ENCODE measurements around the gene SEZ6.
A peak's percentile ranks its signal among the peaks of the same experiment; 100 is the strongest.

The SEZ6 gene, protein sequence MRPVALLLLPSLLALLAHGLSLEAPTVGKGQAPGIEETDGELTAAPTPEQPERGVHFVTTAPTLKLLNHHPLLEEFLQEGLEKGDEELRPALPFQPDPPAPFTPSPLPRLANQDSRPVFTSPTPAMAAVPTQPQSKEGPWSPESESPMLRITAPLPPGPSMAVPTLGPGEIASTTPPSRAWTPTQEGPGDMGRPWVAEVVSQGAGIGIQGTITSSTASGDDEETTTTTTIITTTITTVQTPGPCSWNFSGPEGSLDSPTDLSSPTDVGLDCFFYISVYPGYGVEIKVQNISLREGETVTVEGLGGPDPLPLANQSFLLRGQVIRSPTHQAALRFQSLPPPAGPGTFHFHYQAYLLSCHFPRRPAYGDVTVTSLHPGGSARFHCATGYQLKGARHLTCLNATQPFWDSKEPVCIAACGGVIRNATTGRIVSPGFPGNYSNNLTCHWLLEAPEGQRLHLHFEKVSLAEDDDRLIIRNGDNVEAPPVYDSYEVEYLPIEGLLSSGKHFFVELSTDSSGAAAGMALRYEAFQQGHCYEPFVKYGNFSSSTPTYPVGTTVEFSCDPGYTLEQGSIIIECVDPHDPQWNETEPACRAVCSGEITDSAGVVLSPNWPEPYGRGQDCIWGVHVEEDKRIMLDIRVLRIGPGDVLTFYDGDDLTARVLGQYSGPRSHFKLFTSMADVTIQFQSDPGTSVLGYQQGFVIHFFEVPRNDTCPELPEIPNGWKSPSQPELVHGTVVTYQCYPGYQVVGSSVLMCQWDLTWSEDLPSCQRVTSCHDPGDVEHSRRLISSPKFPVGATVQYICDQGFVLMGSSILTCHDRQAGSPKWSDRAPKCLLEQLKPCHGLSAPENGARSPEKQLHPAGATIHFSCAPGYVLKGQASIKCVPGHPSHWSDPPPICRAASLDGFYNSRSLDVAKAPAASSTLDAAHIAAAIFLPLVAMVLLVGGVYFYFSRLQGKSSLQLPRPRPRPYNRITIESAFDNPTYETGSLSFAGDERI

DNA sequence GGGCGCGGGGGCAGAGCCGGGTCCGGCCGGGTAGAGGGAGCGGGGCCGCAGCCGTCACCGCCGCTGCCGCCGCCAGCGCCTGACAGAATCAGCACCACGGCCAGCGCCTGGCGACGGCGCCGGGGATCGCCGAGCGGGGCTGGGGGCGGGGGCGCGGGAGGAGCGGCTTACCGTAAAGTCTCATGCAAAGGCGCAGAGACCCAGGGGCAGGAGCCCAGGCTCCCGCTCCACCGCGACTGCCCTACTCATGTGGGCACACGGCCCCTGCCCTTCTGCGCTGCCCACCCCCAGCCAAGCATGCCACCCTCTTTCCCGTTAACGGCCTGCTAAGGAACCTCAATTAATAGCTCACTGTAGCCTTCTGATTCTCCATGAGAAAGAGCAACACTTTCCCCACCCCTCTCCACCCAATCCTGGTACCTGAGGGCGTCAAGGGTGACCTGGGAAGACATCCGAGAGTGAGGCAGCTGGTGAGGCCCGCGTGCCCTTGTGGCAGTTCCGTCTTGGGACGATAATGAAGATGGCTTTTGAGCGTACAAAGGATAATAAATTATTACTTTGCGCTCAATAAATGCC, at the start of gene SEZ6:
SEZ6 (minus strand) TSS at position 98 of the 576 bp plus-strand sequence. CDS start 164 bp downstream, outside the sequence.
- DNase-seq, result peak; percentile 43 to 75

GRCh38 chr17:29054835-29055234, 49.0 kb upstream of the SEZ6 start:
- no peak for DNase-seq

- peak in 1 of 2 experiments; percentile 3 for DNase-seq
Observed at GRCh38 chr17:29051731-29052130, 45.9 kb upstream of the SEZ6 start.

GRCh38 chr17:29051194-29051593, 45.4 kb upstream of the SEZ6 start:
- no peak for DNase-seq

DNA sequence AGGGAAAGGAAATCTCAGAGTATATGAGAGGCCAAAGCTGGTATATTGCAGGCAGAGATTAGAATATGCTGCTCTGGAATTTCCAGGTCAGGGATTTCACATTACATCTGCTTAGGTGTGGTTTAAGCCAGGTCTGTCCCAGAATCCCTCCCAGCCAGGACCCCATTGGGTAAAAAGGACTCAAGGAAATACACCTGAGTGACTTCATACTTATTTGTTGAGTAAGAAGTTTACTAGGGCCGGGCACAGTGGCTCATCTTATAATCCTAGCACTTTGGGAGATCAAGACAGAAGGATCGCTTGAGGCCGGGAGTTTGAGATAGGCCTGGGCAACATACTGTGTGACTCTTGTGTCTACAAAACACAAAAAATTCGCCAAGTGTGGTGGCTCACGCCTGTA, 44.3 kb upstream of the SEZ6 start:
- DNase-seq, result no peak

DNA sequence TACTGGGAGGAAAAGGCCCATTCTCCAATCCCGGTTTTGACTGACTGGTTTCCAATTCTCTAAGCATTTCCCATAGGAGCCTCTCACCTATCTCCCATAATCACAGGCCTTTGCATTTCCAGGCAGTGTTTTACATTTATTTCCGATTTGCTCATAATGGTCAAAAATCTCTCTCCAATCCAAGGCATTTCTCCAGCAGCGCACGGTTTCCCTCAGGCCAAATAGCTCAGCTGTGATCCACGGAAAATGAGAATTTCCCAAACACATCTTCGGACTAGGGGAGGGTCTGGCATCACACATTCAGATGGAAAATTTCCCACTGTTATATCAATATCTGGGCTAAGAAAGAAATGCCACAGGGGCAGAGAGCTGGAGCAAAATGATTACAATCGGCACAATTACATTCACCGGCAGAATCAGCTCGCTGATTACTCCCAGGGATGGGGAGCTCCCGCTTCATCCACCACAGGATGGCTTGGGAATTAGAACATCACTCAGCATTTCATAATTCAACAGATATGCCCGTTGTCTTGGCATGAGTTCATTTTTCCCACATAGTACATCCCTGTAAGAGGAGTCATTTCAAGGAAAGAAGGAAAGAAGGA, 43.8 kb upstream of the SEZ6 start:
- DNase-seq, result no peak

- DNase-seq, result no peak
Observed at GRCh38 chr17:29048440-29049368, 42.9 kb upstream of the SEZ6 start.

DNA sequence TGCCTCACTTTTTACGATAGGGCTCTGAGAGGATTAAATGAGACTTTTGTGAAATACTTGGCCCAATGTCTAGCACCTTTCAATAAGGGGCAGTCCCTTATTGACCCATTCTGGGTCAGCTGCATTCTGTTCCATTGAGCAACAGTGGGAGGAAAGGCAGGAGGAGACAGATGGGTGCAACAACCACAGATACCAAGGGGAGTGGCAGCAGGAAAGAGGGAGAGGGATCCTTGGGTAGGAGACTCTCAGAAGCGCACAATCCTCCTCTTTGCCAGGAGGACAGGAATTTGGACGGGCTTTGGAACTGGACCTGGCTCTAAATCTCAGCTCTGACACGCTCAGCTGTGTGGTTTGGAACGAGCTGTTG, 40.6 kb upstream of the SEZ6 start:
- DNase-seq, result no peak

DNA sequence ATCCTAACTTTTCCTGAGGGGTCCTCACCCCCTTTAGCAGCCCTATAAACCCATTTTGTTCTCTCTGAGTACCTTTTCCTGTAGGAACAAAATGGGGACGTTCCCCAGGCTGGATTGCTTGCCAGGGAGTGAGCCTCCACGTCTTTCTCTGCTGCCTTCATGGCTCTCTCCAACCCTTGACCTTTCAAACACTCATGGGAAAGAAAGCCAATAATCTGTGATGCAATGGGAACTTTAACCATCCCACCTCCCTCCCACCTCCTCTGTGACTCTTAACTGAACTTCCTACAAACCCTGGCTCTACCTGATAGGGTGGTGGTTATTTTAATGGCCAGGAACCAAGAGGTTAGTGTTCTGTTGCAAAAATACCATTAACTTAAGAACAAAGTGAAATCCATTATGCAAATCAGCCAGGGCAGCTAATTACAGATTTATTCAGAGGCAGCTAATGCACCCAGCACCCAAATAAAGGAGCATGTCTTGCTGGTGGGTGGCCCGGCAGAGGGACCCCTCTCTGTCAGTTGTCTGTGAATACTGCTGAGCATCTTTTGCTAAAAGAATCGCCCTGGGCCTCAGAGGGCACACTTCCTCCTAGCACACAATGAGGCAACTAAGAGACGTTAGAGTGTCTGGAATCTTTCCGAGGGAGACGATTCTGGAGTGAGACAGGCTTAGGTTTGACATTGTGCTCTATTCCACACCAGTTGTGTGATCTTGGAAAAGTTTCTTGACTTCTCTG, 40.1 kb upstream of the SEZ6 start:
- DNase-seq, result no peak

DNA sequence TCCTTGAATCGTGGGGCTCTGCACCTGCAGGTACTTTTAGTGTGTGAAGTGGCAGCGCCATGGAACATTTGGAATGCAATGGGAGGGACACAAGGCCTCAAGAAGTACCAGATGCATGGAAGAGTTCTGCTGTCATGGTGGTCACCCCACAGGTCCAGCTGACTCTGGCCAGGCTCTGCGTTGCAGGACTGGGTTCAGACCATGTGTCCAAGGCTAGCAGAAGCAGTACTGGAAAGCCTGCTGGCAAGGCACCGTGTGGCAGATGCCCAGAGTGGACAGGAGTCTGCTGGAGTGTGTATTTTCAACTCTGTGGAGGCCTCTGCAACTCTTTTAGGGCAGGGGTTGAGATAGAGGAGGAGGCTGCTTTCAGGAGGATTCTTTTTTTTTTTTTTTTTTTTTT, 39.2 kb upstream of the SEZ6 start:
- no peak for DNase-seq

GRCh38 chr17:29043539-29044145, 37.8 kb upstream of the SEZ6 start:
- no peak for DNase-seq

DNA sequence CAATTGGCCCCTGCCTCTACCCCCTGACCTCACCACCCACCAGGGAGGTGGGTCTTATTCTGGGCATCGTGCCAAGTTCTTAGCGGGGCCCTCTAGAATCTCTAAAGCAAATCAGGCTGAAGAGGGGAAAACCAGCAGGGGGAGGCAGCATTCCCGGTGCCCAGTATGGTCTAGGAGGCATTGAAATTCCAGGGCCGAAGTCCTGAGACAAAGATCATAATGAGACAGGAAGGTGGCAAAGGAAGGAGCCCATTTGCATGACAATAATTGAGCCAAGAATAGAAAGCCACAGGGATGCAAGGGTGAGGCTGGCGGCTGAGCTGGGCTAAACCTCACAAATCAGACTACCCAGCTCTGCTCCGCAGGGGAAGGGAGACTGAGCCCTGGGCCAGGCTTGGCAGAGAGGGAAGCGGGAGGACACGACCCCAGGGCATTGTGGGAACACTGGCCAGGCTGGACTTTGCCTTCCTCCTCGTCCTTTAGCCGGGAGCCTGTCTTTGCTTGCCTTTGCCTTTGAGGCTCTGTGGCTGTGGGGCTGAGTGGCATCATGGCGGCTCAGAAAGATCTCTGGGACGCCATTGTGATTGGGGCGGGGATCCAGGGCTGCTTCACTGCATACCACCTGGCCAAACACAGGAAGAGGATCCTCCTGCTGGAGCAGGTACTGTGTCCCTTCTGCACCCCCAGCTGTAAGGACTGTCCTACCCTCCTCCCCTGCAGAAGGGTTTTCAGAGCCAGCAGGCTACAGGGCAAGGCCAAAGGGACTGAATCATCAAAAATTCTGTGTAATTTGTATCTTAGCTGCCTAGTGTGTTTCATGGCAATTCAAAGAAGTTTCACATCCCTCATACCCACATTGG, 37.1 kb upstream of the SEZ6 start, which contains the start of gene PIPOX:
PIPOX (plus strand) TSS at position 463 of the 860 bp plus-strand sequence; CDS start at position 548, 85 bp downstream.
- DNase-seq, result no peak

GRCh38 chr17:29042026-29042678, 36.3 kb upstream of the SEZ6 start:
- no peak for DNase-seq

GRCh38 chr17:29041571-29041970, 35.7 kb upstream of the SEZ6 start:
- DNase-seq, result no peak

GRCh38 chr17:29041091-29041490, 35.3 kb upstream of the SEZ6 start:
- no peak for DNase-seq

DNA sequence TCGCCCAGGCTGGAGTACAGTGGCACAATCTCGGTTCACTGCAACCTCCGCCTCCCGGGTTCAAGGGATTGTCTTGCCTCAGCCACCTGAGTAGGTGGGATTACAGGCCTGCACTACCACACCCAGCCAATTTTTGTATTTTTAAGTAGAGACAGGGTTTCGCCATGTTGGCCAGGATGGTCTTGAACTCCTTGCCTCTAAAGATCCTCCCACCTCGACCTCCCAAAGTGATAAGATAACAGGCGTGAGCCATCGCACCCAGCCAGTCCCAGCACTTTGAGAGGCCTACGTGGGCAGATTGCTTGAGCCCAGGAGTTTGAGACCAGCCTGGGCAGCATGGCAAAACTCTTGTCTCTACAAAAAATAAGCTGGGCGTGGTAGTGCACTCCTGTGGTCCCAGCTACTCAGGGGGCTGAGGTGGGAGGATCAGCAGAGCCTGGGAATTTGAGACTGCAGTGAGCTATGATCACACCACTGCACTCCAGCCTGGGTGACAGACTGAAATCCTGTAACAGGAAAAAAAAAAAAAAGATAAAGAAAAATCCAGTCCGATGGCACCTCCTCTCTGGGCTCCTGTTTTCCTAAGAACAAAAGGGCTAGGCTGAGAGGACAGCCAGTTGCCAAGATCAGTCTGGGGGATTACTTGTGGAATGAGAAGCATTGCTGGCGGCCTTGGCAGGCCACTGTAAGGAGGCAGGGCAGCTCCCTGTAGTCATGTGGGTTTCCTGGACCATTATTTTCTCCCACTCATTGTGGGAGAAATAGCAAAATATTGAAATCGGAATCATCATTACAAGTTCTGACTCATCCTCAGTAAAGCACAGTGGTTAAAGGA, 34.1 kb upstream of the SEZ6 start:
- DNase-seq, result no peak

DNA sequence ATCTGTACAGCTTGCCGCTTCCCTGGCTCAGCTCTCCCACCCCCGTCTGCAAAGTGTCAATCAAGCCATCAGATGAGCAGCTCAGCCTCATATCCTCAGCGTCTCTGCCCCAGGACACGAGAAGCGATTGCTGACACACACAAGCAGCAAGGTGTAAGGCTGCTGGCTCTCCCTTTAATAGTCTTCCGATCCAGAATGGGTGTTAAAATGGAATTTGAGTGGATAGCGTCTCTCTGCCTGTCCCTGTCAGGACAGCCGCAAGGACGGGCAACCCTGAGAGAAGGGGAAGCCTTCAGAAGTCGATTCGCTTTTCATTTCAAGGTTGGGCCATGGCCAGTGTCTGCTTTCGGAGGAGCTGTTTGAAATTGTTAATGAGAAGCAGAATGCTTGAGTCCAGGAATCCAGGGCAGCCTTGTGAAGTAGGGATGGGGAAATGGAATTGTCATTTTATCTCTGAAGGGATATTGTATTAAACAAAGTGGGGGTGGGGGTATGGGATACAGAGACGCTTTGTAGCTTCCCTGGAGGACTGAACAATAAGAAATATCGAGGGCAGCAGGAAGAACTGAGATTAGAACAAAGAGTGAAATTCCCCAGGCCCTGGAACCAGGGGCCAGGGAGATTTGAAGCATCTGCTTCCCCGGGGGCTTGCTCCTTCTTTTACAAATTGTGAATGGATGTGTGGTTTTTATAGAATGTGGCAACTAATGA, 32.4 kb upstream of the SEZ6 start:
- no peak for DNase-seq
